Kidney (tissue), 22 donors: ENCODE results near the gene PFKP. TPM values are rescaled to one million over a fixed set of nuclear protein-coding genes. Genes with fewer than 3 reads are reported as not detected.

Experiments used
- DNase-seq, 5 donors: peaks; one replicate each; pipeline ENCODE4 v3.0.0-alpha.2; 2013 to 2020
- FAIRE-seq: peaks from 2 replicates; lab custom pipeline; 2012; peaks lifted over from hg19 to GRCh38; lab: Jason Lieb, UNC
- H3K27ac ChIP-seq, 2 donors: one replicate each; pipeline ENCODE4 v1.7.0; 2013; ENCODE audit warnings: low read depth in 2 of 2, low read length in 2 of 2, inconsistent platforms in 1 of 2
- H3K27me3 ChIP-seq: one replicate; pipeline ENCODE4 v1.7.1; 2013; ENCODE audit warnings: low read length, inconsistent platforms; ENCODE audit not compliant: control insufficient read depth, insufficient read depth
- H3K36me3 ChIP-seq, 3 donors: one replicate each; pipeline versions ENCODE4 v1.7.0 to v1.7.1; 2013; ENCODE audit warnings: low read length in 3 of 3, control low read depth in 1 of 3, inconsistent platforms in 1 of 3; ENCODE audit not compliant: insufficient read depth in 3 of 3, control insufficient read depth in 2 of 3
- H3K4me1 ChIP-seq, 3 donors: one replicate each; pipeline versions ENCODE4 v1.7.0 to v1.7.1; 2013; ENCODE audit warnings: low read length in 3 of 3, inconsistent platforms in 1 of 3, low read depth in 1 of 3; ENCODE audit not compliant: control insufficient read depth in 2 of 3, insufficient read depth in 2 of 3
- H3K4me3 ChIP-seq, 3 donors: one replicate each; pipeline versions ENCODE4 v1.7.0 to v1.8.1; 2013; ENCODE audit warnings: low read length in 3 of 3, control low read depth in 1 of 3, inconsistent platforms in 1 of 3
- H3K9ac ChIP-seq, 3 donors: one replicate each; pipeline versions ENCODE4 v1.7.0 to v1.7.1; 2013; ENCODE audit warnings: low read length in 3 of 3, control low read depth in 1 of 3, inconsistent platforms in 1 of 3
- H3K9me3 ChIP-seq, 3 donors: one replicate each; pipeline versions ENCODE4 v1.7.0 to v1.7.1; 2013; ENCODE audit warnings: low read length in 3 of 3, control low read depth in 1 of 3, inconsistent platforms in 1 of 3; ENCODE audit not compliant: control insufficient read depth in 2 of 3, insufficient read depth in 1 of 3
- CTCF ChIP-seq: IDR thresholded peaks from 3 replicates; pipeline ENCODE4 v1.5.1; 2012; ENCODE audit warnings: mild to moderate bottlenecking, moderate library complexity, borderline replicate concordance; ENCODE audit not compliant: insufficient read depth; ENCODE audit errors: extremely low read depth
- intact Hi-C: fragments of 100-400 bp; cut with DNase I; formaldehyde crosslinking; loops from one replicate; pipeline ENCODE4 v1.11.1; 2022
- long read RNA-seq, 10 donors: library from polyadenylated mRNA in 1 of 10; unstranded in 1 of 10; transcript quantifications; one replicate each; pipeline ENCODE4 v2.0.0 and lab custom pipeline, GENCODE V29; 2021 to 2026
- polyA plus RNA-seq: library from polyadenylated mRNA; stranded (reverse); fragments of 350-450 nt; fragmentation: Illumina TruSeq; extraction: RNeasy Lipid Tissue Mini Kit (QIAGEN cat#74804); gene quantifications from one replicate; pipeline ENCODE4 v1.2.3, GENCODE V29; 2014; ENCODE audit warnings: low read depth, low replicate concordance; ENCODE audit not compliant: insufficient read depth
- total RNA-seq: library from RNA; stranded (reverse); fragmentation: NEBNext Ultra II Directional; extraction: Animal tissue kit (Norgen Biotek cat#: 25700); gene quantifications from one replicate; pipeline ENCODE4 v1.2.1, GENCODE V29; 2021
- donor health status: control.
- donor health status: control.
- donor health status: control.
- donor health status: control.
- donor health status: control.
- donor health status: DM: yes; HTN: yes; CAD: no.
- donor health status: Normal renal cell carcinoma (clear cell type).

The PFKP gene
- total RNA-seq, result 139 TPM
- polyA plus RNA-seq, result 51.2 TPM
- long read RNA-seq, donor 1, partial matches to known transcripts, result 19 of 24 reads
- long read RNA-seq, donor 1, other reads (novel, unspliced or antisense), result 0 of 24 reads
- long read RNA-seq, donor 2, partial matches to known transcripts, result 14 of 16 reads
- long read RNA-seq, donor 2, other reads (novel, unspliced or antisense), result 0 of 16 reads
- long read RNA-seq, donor 3, transcript PFKP-203 (22 exons, 2,654 nt), result major isoform, 5 of 19 reads
- long read RNA-seq, donor 3, partial matches to known transcripts, result 13 of 19 reads
- long read RNA-seq, donor 3, other reads (novel, unspliced or antisense), result 0 of 19 reads
- long read RNA-seq, donor 4, partial matches to known transcripts, result 0 of 4 reads
- long read RNA-seq, donor 4, other reads (novel, unspliced or antisense), result 0 of 4 reads
- long read RNA-seq, donor 5, result 0 reads
- long read RNA-seq, donor 6, partial matches to known transcripts, result 11 of 11 reads
- long read RNA-seq, donor 6, other reads (novel, unspliced or antisense), result 0 of 11 reads
- long read RNA-seq, donor 7, transcript PFKP-201 (6 exons, 1,698 nt), result minor isoform, 15 of 202 reads
- long read RNA-seq, donor 7, transcript PFKP-203 (22 exons, 2,654 nt), result major isoform, 126 of 202 reads
- long read RNA-seq, donor 7, partial matches to known transcripts, result 34 of 202 reads
- long read RNA-seq, donor 7, other reads (novel, unspliced or antisense), result 27 of 202 reads
- long read RNA-seq, donor 8, partial matches to known transcripts, result 8 of 13 reads
- long read RNA-seq, donor 8, other reads (novel, unspliced or antisense), result 0 of 13 reads
- long read RNA-seq, donor 9, partial matches to known transcripts, result 0 of 1 reads
- long read RNA-seq, donor 9, other reads (novel, unspliced or antisense), result 0 of 1 reads
- long read RNA-seq, donor 10, partial matches to known transcripts, result 8 of 13 reads
- long read RNA-seq, donor 10, other reads (novel, unspliced or antisense), result 0 of 13 reads

- DNase-seq (peak; percentile 16 to 87 (median 56)), FAIRE-seq (no peak)
- Histone ChIP-seq H3K9ac (peak within 1 kb of the TSS; percentile 22 to 81 (median 64)), H3K27ac (peak within 1 kb of the TSS; percentile 72 to 82), H3K4me3 (peak within 1 kb of the TSS; percentile 34 to 76 (median 73)), H3K36me3 (peaks cover 0 to 2% (median 0%) of the 10 kb centered on the region in 3 donors), H3K27me3 (no peaks in the 10 kb centered on the region), H3K4me1 (peaks cover 0 to 3% (median 2%) of the 10 kb centered on the region in 3 donors), H3K9me3 (no peaks in the 10 kb centered on the region)
- intact Hi-C loops, result no loop called here
- TF ChIP-seq CTCF, result no peak
Measured at GRCh38 chr10:3067118-3067858, at the start of gene PFKP. Gene PFKP (plus strand): TSS chr10:3067548. CDS start chr10:3067596, 48 bp downstream.

- Histone ChIP-seq H3K36me3 (no peaks in the 10 kb centered on the region), H3K4me3 (no peak overlapping the region), H3K27me3 (no peaks in the 10 kb centered on the region), H3K9ac (no peak overlapping the region), H3K4me1 (no peaks in the 10 kb centered on the region), H3K9me3 (peaks cover 0 to 3% (median 0%) of the 10 kb centered on the region in 3 donors), H3K27ac (no peak overlapping the region)
- intact Hi-C loops, result no loop called here
- FAIRE-seq (no peak), DNase-seq (no peak)
- TF ChIP-seq CTCF, result no peak
Measured at GRCh38 chr10:3018247-3018646, 49.1 kb upstream of the PFKP start.

- FAIRE-seq, result no peak
- no peak overlapping the region for H3K9ac ChIP-seq
- no peak for DNase-seq
- H3K4me3 ChIP-seq, result no peak overlapping the region
- intact Hi-C loops, result no loop called here
- no peak overlapping the region for H3K27ac ChIP-seq
- no peaks in the 10 kb centered on the region for H3K36me3 ChIP-seq
- H3K27me3 ChIP-seq, result no peaks in the 10 kb centered on the region
- TF ChIP-seq CTCF, result no peak
- H3K9me3 ChIP-seq, result no peaks in the 10 kb centered on the region
- no peaks in the 10 kb centered on the region for H3K4me1 ChIP-seq
Measured at GRCh38 chr10:3020311-3020710, 47.0 kb upstream of the PFKP start.
